Stimulated activated CD4-positive, alpha-beta T cell treated with anti-CD3 and anti-CD28 coated beads, Interleukin-15, amount 100 ng/mL, for 48 hours (primary cell): Measurements from ENCODE around the gene DMBX1.
A peak's percentile ranks its signal among the peaks of the same experiment; 100 is the strongest.

Source experiments
- DNase-seq, 2 donors: peaks; one replicate each; pipeline ENCODE4 v3.0.0-alpha.2; 2020; ENCODE audit warnings: low read depth in 2 of 2

Gene DMBX1

GRCh38 chr1:46506470-46507219, 17.0 kb downstream of the DMBX1 start:
- DNase-seq = no peak

GRCh38 chr1:46508757-46509156, 19.1 kb downstream of the DMBX1 start:
- no peak for DNase-seq

- DNase-seq = no peak
Measured at GRCh38 chr1:46510341-46510997, 20.8 kb downstream of the DMBX1 start.

GRCh38 chr1:46510998-46511365, 21.3 kb downstream of the DMBX1 start:
- DNase-seq = no peak

GRCh38 chr1:46512135-46512791, 22.6 kb downstream of the DMBX1 start:
- no peak for DNase-seq

- no peak for DNase-seq
Measured at GRCh38 chr1:46512792-46513190, 23.2 kb downstream of the DMBX1 start.

GRCh38 chr1:46513536-46513935, 23.9 kb downstream of the DMBX1 start:
- no peak for DNase-seq

- no peak for DNase-seq
Measured at GRCh38 chr1:46515576-46515975, 25.9 kb downstream of the DMBX1 start.

GRCh38 chr1:46516200-46516950, 26.7 kb downstream of the DMBX1 start:
- DNase-seq = no peak

GRCh38 chr1:46517010-46517600, 27.5 kb downstream of the DMBX1 start:
- DNase-seq = no peak

- no peak for DNase-seq
Measured at GRCh38 chr1:46517932-46518498, 28.4 kb downstream of the DMBX1 start.

GRCh38 chr1:46519209-46519608, 29.6 kb downstream of the DMBX1 start:
- DNase-seq = no peak

- no peak for DNase-seq
Measured at GRCh38 chr1:46520063-46520911, 30.7 kb downstream of the DMBX1 start.

GRCh38 chr1:46521414-46521813, 31.8 kb downstream of the DMBX1 start:
- no peak for DNase-seq

- DNase-seq = peak in 1 of 2 donors; percentile 24
Measured at GRCh38 chr1:46522184-46522968, 32.7 kb downstream of the DMBX1 start.

- no peak for DNase-seq
Measured at GRCh38 chr1:46522969-46523320, 33.3 kb downstream of the DMBX1 start.

- no peak for DNase-seq
Measured at GRCh38 chr1:46523496-46524353, 34.1 kb downstream of the DMBX1 start.

GRCh38 chr1:46524843-46525242, 35.2 kb downstream of the DMBX1 start:
- no peak for DNase-seq
